Panc1 (cell line): Measurements from ENCODE around the gene SPRED3. TPM values are rescaled to one million over a fixed set of nuclear protein-coding genes. Genes with fewer than 3 reads are reported as not detected.

Experiments used
- ATAC-seq: fragments of 200-7000 bp; cut with Tn5 transposase; 2 replicates; pipeline ENCODE4 v1.9.1; 2020; ENCODE audit warnings: mild to moderate bottlenecking, moderate library complexity
- BruUV-seq: library from RNA; stranded (reverse); fragments of 400-500 nt; replicated peaks from 2 replicates; lab custom pipeline; 2021; lab: Mats Ljungman, UMichigan
- CTCF ChIA-PET: fragments of 300-600 bp; sonication (Branson Sonifier 250); formaldehyde crosslinking; loops from one replicate; lab custom pipeline; 2022; ENCODE audit warnings: antibody characterized with exemption; lab: Charles Lee
- POLR2A ChIA-PET: fragments of 300-600 bp; sonication (Branson Sonifier 250); formaldehyde crosslinking; loops from one replicate; lab custom pipeline; 2022; ENCODE audit warnings: antibody characterized with exemption; lab: Charles Lee
- DNase-seq: peaks from one replicate; pipeline ENCODE4 v3.0.0-alpha.2; 2010; ENCODE audit warnings: low read depth, low spot score
- H3K27ac ChIP-seq: 2 replicates; pipeline ENCODE4 v1.5.1; 2011; ENCODE audit warnings: mild to moderate bottlenecking, low read length, inconsistent platforms
- H3K27me3 ChIP-seq: fragments of 200-500 bp; sonication (Bioruptor generic); 2 replicates; pipeline ENCODE4 v1.6.0; 2014; ENCODE audit warnings: low read length, inconsistent platforms; ENCODE audit not compliant: control insufficient read depth, insufficient read depth
- H3K36me3 ChIP-seq: fragments of 200-500 bp; sonication (Bioruptor generic); 2 replicates; pipeline ENCODE4 v1.5.1; 2014; ENCODE audit warnings: inconsistent platforms, mild to moderate bottlenecking, low read length, moderate library complexity; ENCODE audit not compliant: control insufficient read depth, insufficient read depth
- H3K4me1 ChIP-seq: 2 replicates; pipeline ENCODE4 v1.5.1; 2011; ENCODE audit warnings: inconsistent platforms, mild to moderate bottlenecking, low read length, moderate library complexity; ENCODE audit not compliant: control insufficient read depth, insufficient read depth
- H3K4me3 ChIP-seq, 2 experiments: 2 replicates each; pipeline ENCODE4 v1.5.1; 2011 to 2012; ENCODE audit warnings: low read depth in 2 of 2, low read length in 2 of 2, mild to moderate bottlenecking in 2 of 2, inconsistent platforms in 1 of 2, moderate library complexity in 1 of 2
- H3K9me3 ChIP-seq: fragments of 200-500 bp; sonication (Bioruptor generic); 2 replicates; pipeline ENCODE4 v1.5.1; 2014; ENCODE audit warnings: low read depth, mild to moderate bottlenecking, inconsistent platforms, low read length, moderate library complexity; ENCODE audit not compliant: control insufficient read depth, insufficient read depth
- POLR2AphosphoS5 ChIP-seq: IDR thresholded peaks from 2 replicates; pipeline ENCODE4 v1.6.1; 2012; ENCODE audit warnings: mild to moderate bottlenecking, low read depth, low read length, moderate library complexity
- REST ChIP-seq, 2 experiments: IDR thresholded peaks; 2 replicates each; pipeline ENCODE4 v1.6.1; 2011 to 2012; ENCODE audit warnings: low read depth in 2 of 2, control low read depth in 1 of 2, low read length in 1 of 2, mild to moderate bottlenecking in 1 of 2, moderate library complexity in 1 of 2; ENCODE audit not compliant: insufficient read depth in 1 of 2
- SIN3A ChIP-seq: IDR thresholded peaks from 2 replicates; pipeline ENCODE4 v1.6.1; 2012; ENCODE audit warnings: low read depth, mild to moderate bottlenecking, low read length, moderate library complexity, borderline replicate concordance; ENCODE audit not compliant: insufficient read depth
- TCF7L2 ChIP-seq: IDR thresholded peaks from 2 replicates; pipeline ENCODE4 v1.6.1; 2011; ENCODE audit warnings: mild to moderate bottlenecking, low read depth, low read length, inconsistent platforms
- in situ Hi-C: cut with HindIII; loops from 2 replicates; pipeline ENCODE4 v1.10.0; 2016; ENCODE audit warnings: low sequenced_read_pairs, low pct_unique_long_range_greater_than_20kb
- intact Hi-C: fragments of 100-400 bp; cut with micrococcal nuclease; formaldehyde crosslinking; loops from one replicate; pipeline ENCODE4 v1.10.0; 2022; ENCODE audit not compliant: unreplicated experiment
- total RNA-seq: library from RNA; stranded (reverse); gene quantifications from one replicate; pipeline ENCODE4 v1.2.1, GENCODE V29; 2021; ENCODE audit not compliant: unreplicated experiment
- TF ChIP-seq, protein P1 (sequence below): fragments of 450-650 bp; IDR thresholded peaks from 2 replicates; pipeline ENCODE4 v1.5.1; 2017; ENCODE audit warnings: mild to moderate bottlenecking

The SPRED3 gene
- total RNA-seq, 1 experiment from 2014 or later: 3.8 TPM

DNA sequence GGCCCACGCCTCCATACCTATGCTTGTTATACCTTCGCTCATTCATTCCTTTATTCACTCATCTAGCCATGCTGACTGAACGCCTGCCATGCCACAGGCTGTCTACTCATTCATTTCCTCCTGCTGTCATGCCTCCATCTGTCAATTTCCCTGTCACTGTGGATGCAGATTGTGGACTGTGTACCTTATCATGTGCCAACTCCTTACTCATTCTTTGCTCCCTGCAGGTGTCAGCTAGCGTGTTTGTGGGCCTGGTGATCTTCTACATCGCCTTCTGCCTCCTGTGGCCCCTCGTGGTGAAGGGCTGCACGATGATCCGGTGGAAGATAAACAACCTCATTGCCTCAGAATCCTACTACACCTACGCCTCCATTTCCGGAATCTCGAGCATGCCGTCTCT is 18.2 kb upstream of the SPRED3 start:
- H3K9me3 ChIP-seq: no peaks in the 10 kb centered on the region
- TF ChIP-seq POLR2AphosphoS5 (no peak), TCF7L2 (no peak), SIN3A (no peak), REST (IDR thresholded peaks at IDR 0.05; ENCODE audit: insufficient read depth in 1 of 2, low read depth in 2 of 2, low read length in 1 of 2) (no peak)
- TF ChIP-seq, protein P1, sequence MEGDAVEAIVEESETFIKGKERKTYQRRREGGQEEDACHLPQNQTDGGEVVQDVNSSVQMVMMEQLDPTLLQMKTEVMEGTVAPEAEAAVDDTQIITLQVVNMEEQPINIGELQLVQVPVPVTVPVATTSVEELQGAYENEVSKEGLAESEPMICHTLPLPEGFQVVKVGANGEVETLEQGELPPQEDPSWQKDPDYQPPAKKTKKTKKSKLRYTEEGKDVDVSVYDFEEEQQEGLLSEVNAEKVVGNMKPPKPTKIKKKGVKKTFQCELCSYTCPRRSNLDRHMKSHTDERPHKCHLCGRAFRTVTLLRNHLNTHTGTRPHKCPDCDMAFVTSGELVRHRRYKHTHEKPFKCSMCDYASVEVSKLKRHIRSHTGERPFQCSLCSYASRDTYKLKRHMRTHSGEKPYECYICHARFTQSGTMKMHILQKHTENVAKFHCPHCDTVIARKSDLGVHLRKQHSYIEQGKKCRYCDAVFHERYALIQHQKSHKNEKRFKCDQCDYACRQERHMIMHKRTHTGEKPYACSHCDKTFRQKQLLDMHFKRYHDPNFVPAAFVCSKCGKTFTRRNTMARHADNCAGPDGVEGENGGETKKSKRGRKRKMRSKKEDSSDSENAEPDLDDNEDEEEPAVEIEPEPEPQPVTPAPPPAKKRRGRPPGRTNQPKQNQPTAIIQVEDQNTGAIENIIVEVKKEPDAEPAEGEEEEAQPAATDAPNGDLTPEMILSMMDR: no peak
- no peak overlapping the region for H3K4me3 ChIP-seq
- intact Hi-C loops (no loop called here), in situ Hi-C loops (no loop called here)
- H3K4me1 ChIP-seq: peaks cover 3% of the 10 kb centered on the region
- H3K36me3 ChIP-seq: no peaks in the 10 kb centered on the region; the same call in 1 of the 2 replicates
- CTCF ChIA-PET: no interaction called here
- H3K27me3 ChIP-seq: no peaks in the 10 kb centered on the region
- BruUV-seq: no TSS peak
- POLR2A ChIA-PET: no interaction called here
- no peak for DNase-seq
- no peak overlapping the region for H3K27ac ChIP-seq
- no peak for ATAC-seq

DNA sequence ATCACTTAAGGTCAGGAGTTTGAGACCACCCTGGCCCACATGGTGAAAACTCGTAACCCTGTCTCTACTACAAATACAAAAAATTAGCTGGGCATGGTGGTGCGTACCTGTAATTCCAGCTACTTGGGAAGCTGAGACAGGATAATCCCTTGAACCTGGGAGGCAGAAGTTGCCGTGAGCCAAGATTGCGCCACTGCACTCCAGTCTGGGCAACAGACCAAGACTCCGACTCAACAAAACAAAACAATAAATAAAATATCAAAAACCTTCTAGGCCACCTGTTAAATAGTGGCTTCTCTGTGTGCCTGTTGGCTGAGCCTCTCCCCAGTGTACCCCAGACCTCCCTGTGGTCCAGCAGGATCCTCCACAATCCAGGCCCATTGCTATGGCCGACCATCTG is 17.4 kb upstream of the SPRED3 start:
- DNase-seq: no peak

More for the DNA sequence above, 17.4 kb upstream of the SPRED3 start:
- ChIA-PET CTCF (no interaction called here), POLR2A (no interaction called here)
- H3K36me3 ChIP-seq: no peaks in the 10 kb centered on the region; the same call in 1 of the 2 replicates
- peaks cover 8% of the 10 kb centered on the region for H3K4me1 ChIP-seq
- H3K9me3 ChIP-seq: no peaks in the 10 kb centered on the region
- no peaks in the 10 kb centered on the region for H3K27me3 ChIP-seq
- no peak overlapping the region for H3K4me3 ChIP-seq
- ATAC-seq: no peak
- H3K27ac ChIP-seq: no peak overlapping the region
- no TSS peak for BruUV-seq
- intact Hi-C loops: no loop called here
- TF ChIP-seq, protein P1: no peak
- TF ChIP-seq SIN3A: no peak
- TF ChIP-seq REST (IDR thresholded peaks at IDR 0.05; ENCODE audit: insufficient read depth in 1 of 2, low read depth in 2 of 2, low read length in 1 of 2): no peak
- no peak for TF ChIP-seq TCF7L2
- TF ChIP-seq POLR2AphosphoS5: no peak
- in situ Hi-C loops: no loop called here
